Activated B cell treated with CpG ODN at 0.5 μM for 24 hours (primary cell): ENCODE results near the gene HEBP1. TPM values are rescaled to one million over a fixed set of nuclear protein-coding genes. Genes with fewer than 3 reads are reported as not detected.

Experiments used
- ATAC-seq: fragments of 200-7000 bp; cut with Tn5 transposase; one replicate; pipeline ENCODE4 v1.10.0; 2021; ENCODE audit warnings: low read depth, mild to moderate bottlenecking, moderate library complexity
- CTCF ChIA-PET: fragments of 350-600 bp; sonication (Branson Sonifier 250); formaldehyde crosslinking; loops from one replicate; lab custom pipeline; 2021; ENCODE audit warnings: antibody characterized with exemption; lab: Charles Lee
- POLR2A ChIA-PET: fragments of 350-600 bp; sonication (Branson Sonifier 250); formaldehyde crosslinking; loops from one replicate; lab custom pipeline; 2021; ENCODE audit warnings: antibody characterized with exemption; lab: Charles Lee
- DNase-seq: peaks from one replicate; pipeline ENCODE4 v3.0.0; 2022
- H3K27ac Mint-ChIP-seq: one replicate; pipeline ENCODE4 v1.8.0; 2020; ENCODE audit warnings: mixed read lengths
- H3K27me3 Mint-ChIP-seq: one replicate; pipeline ENCODE4 v1.8.0; 2021; ENCODE audit warnings: mixed read lengths
- H3K36me3 Mint-ChIP-seq: one replicate; pipeline ENCODE4 v1.8.0; 2021; ENCODE audit warnings: low read depth, mixed read lengths
- H3K4me1 Mint-ChIP-seq: one replicate; pipeline ENCODE4 v1.8.0; 2021; ENCODE audit warnings: mixed read lengths
- H3K4me3 Mint-ChIP-seq: one replicate; pipeline ENCODE4 v1.8.0; 2020; ENCODE audit warnings: mild to moderate bottlenecking, mixed read lengths
- H3K9me3 Mint-ChIP-seq: one replicate; pipeline ENCODE4 v1.8.0; 2020; ENCODE audit warnings: mixed read lengths
- CTCF ChIP-seq: fragments of 200-600 bp; IDR thresholded peaks from one replicate; pipeline ENCODE4 v1.8.0; 2022; ENCODE audit warnings: antibody characterized with exemption, mild to moderate bottlenecking
- intact Hi-C: fragments of 100-400 bp; cut with micrococcal nuclease; formaldehyde crosslinking; loops from one replicate; pipeline ENCODE4 v1.15.1; 2024
- total RNA-seq: library from RNA; stranded (reverse); gene quantifications from 2 replicates; pipeline ENCODE4 v1.2.3, GENCODE V29; 2022

Gene HEBP1
- total RNA-seq, 1 donor from 2014 or later: 12.0 TPM

- ChIA-PET CTCF (interaction anchor here (1.5 kb wide), 2 partner anchors 70 to 220 kb away, joined by 4 to 6 read pairs; no protein-coding TSS in a partner anchor), POLR2A (no interaction called here)
- H3K9me3 Mint-ChIP-seq: no peaks in the 10 kb centered on the region
- intact Hi-C loops: no loop called here
- no peak overlapping the region for H3K27ac Mint-ChIP-seq
- no peaks in the 10 kb centered on the region for H3K4me1 Mint-ChIP-seq
- ATAC-seq: peak; percentile 45
- peaks cover 30% of the 10 kb centered on the region for H3K36me3 Mint-ChIP-seq
- no peaks in the 10 kb centered on the region for H3K27me3 Mint-ChIP-seq
- no peak overlapping the region for H3K4me3 Mint-ChIP-seq
- no peak for DNase-seq
- TF ChIP-seq CTCF: no peak
These were observed 14.2 kb downstream of the HEBP1 start for GRCh38 chr12:12985817-12986408.

- CTCF ChIA-PET: interaction anchor here (1.1 to 1.2 kb wide), 2 partner anchors 68 to 228 kb away, joined by 4 read pairs; no protein-coding TSS in a partner anchor
- H3K27ac Mint-ChIP-seq: no peak overlapping the region
These were observed 15.9 kb downstream of the HEBP1 start for GRCh38 chr12:12984149-12984548.

GRCh38 chr12:12983420-12984035 lies 16.5 kb downstream of the HEBP1 start:
- no peak for TF ChIP-seq CTCF
- ChIA-PET CTCF (interaction anchor here (1.1 to 2.5 kb wide), 3 partner anchors 67 to 229 kb away, joined by 4 to 6 read pairs (median 4); no protein-coding TSS in a partner anchor), POLR2A (no interaction called here)
- ATAC-seq: no peak
- peaks cover 25% of the 10 kb centered on the region for H3K36me3 Mint-ChIP-seq
- no peaks in the 10 kb centered on the region for H3K9me3 Mint-ChIP-seq
- no peak for DNase-seq
- intact Hi-C loops: loop anchor here (2.0 kb wide), 2 partner anchors 67 to 195 kb away; no protein-coding TSS in a partner anchor
- H3K4me1 Mint-ChIP-seq: no peaks in the 10 kb centered on the region
- H3K27ac Mint-ChIP-seq: no peak overlapping the region
- no peaks in the 10 kb centered on the region for H3K27me3 Mint-ChIP-seq
- no peak overlapping the region for H3K4me3 Mint-ChIP-seq

More at GRCh38 chr12:12984149-12984548, 15.9 kb downstream of the HEBP1 start:
- POLR2A ChIA-PET: no interaction called here
- TF ChIP-seq CTCF: no peak
- Mint-ChIP-seq H3K9me3 (no peaks in the 10 kb centered on the region), H3K36me3 (peaks cover 30% of the 10 kb centered on the region), H3K4me1 (no peaks in the 10 kb centered on the region), H3K27me3 (no peaks in the 10 kb centered on the region), H3K4me3 (no peak overlapping the region)
- intact Hi-C loops: no loop called here
- DNase-seq (no peak), ATAC-seq (no peak)

- H3K9me3 Mint-ChIP-seq: no peaks in the 10 kb centered on the region
- peaks cover 20% of the 10 kb centered on the region for H3K36me3 Mint-ChIP-seq
- ATAC-seq (no peak), DNase-seq (no peak)
- intact Hi-C loops: loop anchor here (2.0 kb wide), 2 partner anchors 66 to 194 kb away; no protein-coding TSS in a partner anchor
- POLR2A ChIA-PET: no interaction called here
- H3K27ac Mint-ChIP-seq: no peak overlapping the region
- H3K4me1 Mint-ChIP-seq: no peaks in the 10 kb centered on the region
- no peak overlapping the region for H3K4me3 Mint-ChIP-seq
- H3K27me3 Mint-ChIP-seq: no peaks in the 10 kb centered on the region
- no peak for TF ChIP-seq CTCF
- CTCF ChIA-PET: interaction anchor here (2.5 kb wide), 1 partner anchor 230 kb away, joined by 6 read pairs; no protein-coding TSS in a partner anchor
These were observed 17.7 kb downstream of the HEBP1 start for GRCh38 chr12:12982331-12982730.

GRCh38 chr12:12979731-12980259 lies 20.3 kb downstream of the HEBP1 start:
- Mint-ChIP-seq H3K27ac (no peak overlapping the region), H3K36me3 (peaks cover 13% of the 10 kb centered on the region), H3K27me3 (no peaks in the 10 kb centered on the region), H3K4me3 (no peak overlapping the region), H3K4me1 (no peaks in the 10 kb centered on the region), H3K9me3 (no peaks in the 10 kb centered on the region)
- CTCF ChIA-PET: no interaction called here
- no peak for TF ChIP-seq CTCF
- DNase-seq (no peak), ATAC-seq (no peak)
- POLR2A ChIA-PET: no interaction called here
- intact Hi-C loops: no loop called here
